ENCODE results near the gene UHRF2. TPM values are rescaled to one million over a fixed set of nuclear protein-coding genes. Genes with fewer than 3 reads are reported as not detected.

The UHRF2 gene
- total and polyA plus RNA-seq, 9 of the 15 experiments (the other 6 are each of a cell fraction or from before 2014, with no cell fraction given) = 5.6 to 39.0 (median 20.1) TPM

GRCh38 chr9:6450641-6451375 lies 37.8 kb downstream of the UHRF2 start:
- in situ Hi-C loops (cut with MboI) (no loop called here), intact Hi-C loops (cut with micrococcal nuclease) (no loop called here)
- DNase-seq (ENCODE audit: extremely low read depth in 1 of 4, low spot score in 3 of 4) (no peak), FAIRE-seq (no peak), ATAC-seq (no peak)
- no TSS peak for BruUV-seq (replicated peaks)
- Histone ChIP-seq H3K4me1 (replicated peaks in 1 of 2; ENCODE audit: control insufficient read depth in 2 of 2, insufficient read depth in 2 of 2, low read length in 2 of 2) (0 out of 5 replicates have a peak, but pooled peaks cover 0 to 2% of the 10 kb centered on the region in 2 experiments), H3K79me2 (ENCODE audit: control insufficient read depth, insufficient read depth, low read length) (peaks cover 72% of the 10 kb centered on the region), H4K20me1 (replicated peaks; ENCODE audit: control insufficient read depth, insufficient read depth, low read length) (peaks cover 7% of the 10 kb centered on the region; the same call in 1 of the 2 replicates), H3K4me3 (no peak overlapping the region), H3K9me1 (ENCODE audit: control insufficient read depth, insufficient read depth, low read length) (no peaks in the 10 kb centered on the region), H3K27me3 (ENCODE audit: control insufficient read depth in 2 of 2, insufficient read depth in 2 of 2, low read length in 2 of 2) (no peaks in the 10 kb centered on the region), H3K9me3 (replicated peaks; ENCODE audit: control insufficient read depth, insufficient read depth, low read depth, low read length) (no peaks in the 10 kb centered on the region), H3K36me3 (ENCODE audit: control insufficient read depth, insufficient read depth, low read length) (no peaks in the 10 kb centered on the region), H2AFZ (ENCODE audit: low read depth, low read length) (no peak overlapping the region), H3K4me2 (ENCODE audit: insufficient read depth, low read length) (no peak overlapping the region), H3K9ac (ENCODE audit: insufficient read depth in 1 of 2, low read depth in 2 of 2, low read length in 2 of 2) (no peak overlapping the region), H3K27ac (ENCODE audit: extremely low read depth, low read depth, low read length) (no peak overlapping the region)
- 63% methylated on average over 5 of the region's 5 CpGs for WGBS (ENCODE audit: insufficient coverage, low coverage, missing lambda C conversion rate)
- ChIA-PET POLR2A (no interaction called here), CTCF (ENCODE audit: low intra/inter-chr PET ratio) (no interaction called here)
- no peak for TF ChIP-seq GATAD2B (IDR thresholded peaks at IDR 0.05; ENCODE audit: borderline replicate concordance)
- TF ChIP-seq CEBPB (tag; IDR thresholded peaks at IDR 0.05) = no peak
- no peak for TF ChIP-seq ZEB2 (IDR thresholded peaks at IDR 0.05)
- TF ChIP-seq TOE1 (IDR thresholded peaks at IDR 0.05; ENCODE audit: borderline replicate concordance) = no peak
- no peak for TF ChIP-seq TOE1 (CRISPR knock-in tag; IDR thresholded peaks at IDR 0.05; ENCODE audit: borderline replicate concordance, low read depth)
- TF ChIP-seq ZNF253 (CRISPR knock-in tag; conservative IDR thresholded peaks at IDR 0.05) = no peak
- no peak for TF ChIP-seq ZBTB8A (IDR thresholded peaks at IDR 0.05; ENCODE audit: partially characterized antibody)
- TF ChIP-seq, protein P1, sequence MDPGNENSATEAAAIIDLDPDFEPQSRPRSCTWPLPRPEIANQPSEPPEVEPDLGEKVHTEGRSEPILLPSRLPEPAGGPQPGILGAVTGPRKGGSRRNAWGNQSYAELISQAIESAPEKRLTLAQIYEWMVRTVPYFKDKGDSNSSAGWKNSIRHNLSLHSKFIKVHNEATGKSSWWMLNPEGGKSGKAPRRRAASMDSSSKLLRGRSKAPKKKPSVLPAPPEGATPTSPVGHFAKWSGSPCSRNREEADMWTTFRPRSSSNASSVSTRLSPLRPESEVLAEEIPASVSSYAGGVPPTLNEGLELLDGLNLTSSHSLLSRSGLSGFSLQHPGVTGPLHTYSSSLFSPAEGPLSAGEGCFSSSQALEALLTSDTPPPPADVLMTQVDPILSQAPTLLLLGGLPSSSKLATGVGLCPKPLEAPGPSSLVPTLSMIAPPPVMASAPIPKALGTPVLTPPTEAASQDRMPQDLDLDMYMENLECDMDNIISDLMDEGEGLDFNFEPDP (CRISPR knock-in tag; IDR thresholded peaks at IDR 0.05) = no peak
- TF ChIP-seq FOXP4 (CRISPR knock-in tag; IDR thresholded peaks at IDR 0.05; ENCODE audit: borderline replicate concordance) = no peak
- TF ChIP-seq, protein P2, sequence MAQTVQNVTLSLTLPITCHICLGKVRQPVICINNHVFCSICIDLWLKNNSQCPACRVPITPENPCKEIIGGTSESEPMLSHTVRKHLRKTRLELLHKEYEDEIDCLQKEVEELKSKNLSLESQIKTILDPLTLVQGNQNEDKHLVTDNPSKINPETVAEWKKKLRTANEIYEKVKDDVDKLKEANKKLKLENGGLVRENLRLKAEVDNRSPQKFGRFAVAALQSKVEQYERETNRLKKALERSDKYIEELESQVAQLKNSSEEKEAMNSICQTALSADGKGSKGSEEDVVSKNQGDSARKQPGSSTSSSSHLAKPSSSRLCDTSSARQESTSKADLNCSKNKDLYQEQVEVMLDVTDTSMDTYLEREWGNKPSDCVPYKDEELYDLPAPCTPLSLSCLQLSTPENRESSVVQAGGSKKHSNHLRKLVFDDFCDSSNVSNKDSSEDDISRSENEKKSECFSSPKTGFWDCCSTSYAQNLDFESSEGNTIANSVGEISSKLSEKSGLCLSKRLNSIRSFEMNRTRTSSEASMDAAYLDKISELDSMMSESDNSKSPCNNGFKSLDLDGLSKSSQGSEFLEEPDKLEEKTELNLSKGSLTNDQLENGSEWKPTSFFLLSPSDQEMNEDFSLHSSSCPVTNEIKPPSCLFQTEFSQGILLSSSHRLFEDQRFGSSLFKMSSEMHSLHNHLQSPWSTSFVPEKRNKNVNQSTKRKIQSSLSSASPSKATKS (CRISPR knock-in tag; IDR thresholded peaks at IDR 0.05) = no peak
- TF ChIP-seq NONO (IDR thresholded peaks at IDR 0.05; ENCODE audit: low read depth in 2 of 2, low read length in 1 of 2) = no peak
- no peak for TF ChIP-seq BMI1 (IDR thresholded peaks at IDR 0.05; ENCODE audit: low read length)
- TF ChIP-seq EP400 (IDR thresholded peaks at IDR 0.05) = no peak
- TF ChIP-seq BRD4 (IDR thresholded peaks at IDR 0.05) = no peak
- no peak for TF ChIP-seq MTA3 (IDR thresholded peaks at IDR 0.05; ENCODE audit: borderline replicate concordance)
- no peak for TF ChIP-seq ZNF766 (CRISPR knock-in tag; conservative IDR thresholded peaks at IDR 0.05)
